GM18511 (cell line): Measurements from ENCODE around the gene ARHGAP28.

ENCODE experiments used
- ATAC-seq: cut with Tn5 transposase; IDR thresholded peaks from one replicate; pipeline ENCODE4 v1.9.1; 2021; ENCODE audit warnings: mild to moderate bottlenecking, moderate library complexity; ENCODE audit not compliant: unreplicated experiment

The ARHGAP28 gene

GRCh38 chr18:6866552-6867085 lies 137.1 kb downstream of the ARHGAP28 start:
- no peak for ATAC-seq

- ATAC-seq = no peak
Measured at GRCh38 chr18:6868033-6868432, 138.5 kb downstream of the ARHGAP28 start.

DNA sequence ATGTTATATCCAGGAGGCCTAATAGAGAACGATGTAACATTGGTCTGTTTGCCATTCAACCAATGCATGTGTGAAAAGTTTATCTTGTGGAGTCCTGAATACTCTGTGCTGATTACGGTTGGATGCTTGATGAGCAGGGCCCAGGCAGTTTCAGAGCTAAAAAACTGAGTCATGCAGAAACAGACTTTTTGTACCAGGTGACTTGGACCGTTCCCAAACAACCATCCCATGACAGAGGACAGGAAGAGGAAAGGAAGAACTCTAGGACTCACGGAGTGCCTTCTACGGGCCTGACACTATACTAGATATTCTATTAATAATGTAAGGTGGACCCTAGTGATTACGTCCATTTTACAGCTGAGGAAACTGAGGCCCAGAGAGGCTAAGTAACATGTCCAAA lies 142.1 kb downstream of the ARHGAP28 start:
- ATAC-seq = no peak

DNA sequence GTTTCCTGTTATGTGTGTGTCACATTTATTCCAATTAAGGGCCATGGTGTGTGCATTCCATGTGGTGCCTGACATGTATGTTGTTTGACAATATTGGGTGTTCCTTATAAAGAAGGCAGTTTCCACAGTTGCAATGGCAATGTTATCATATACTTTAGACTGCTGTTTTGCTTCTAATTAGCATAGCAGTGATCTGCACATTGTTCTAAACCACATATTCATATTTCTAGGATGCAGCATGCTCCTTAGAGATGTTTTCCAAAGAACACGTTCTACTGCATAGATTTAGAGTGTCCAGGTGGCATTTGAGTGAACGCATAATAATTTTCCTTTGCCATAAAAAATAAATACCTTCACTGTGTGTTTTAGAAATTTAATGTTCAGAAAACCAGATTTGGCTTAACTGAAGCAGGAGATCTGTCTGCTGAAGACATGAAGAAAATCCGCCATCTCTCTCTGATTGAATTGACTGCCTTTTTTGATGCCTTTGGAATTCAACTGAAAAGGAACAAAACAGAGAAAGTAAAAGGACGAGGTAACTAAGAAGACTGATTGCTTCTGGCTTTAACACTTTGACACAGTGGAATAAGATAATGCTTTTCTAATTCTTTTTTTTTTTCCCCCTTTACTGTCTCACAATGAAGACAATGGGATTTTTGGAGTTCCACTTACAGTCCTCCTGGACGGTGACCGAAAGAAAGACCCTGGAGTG lies 143.7 kb downstream of the ARHGAP28 start:
- no peak for ATAC-seq

- ATAC-seq = no peak
Measured at GRCh38 chr18:6874315-6874714, 144.8 kb downstream of the ARHGAP28 start.

GRCh38 chr18:6875749-6876148 lies 146.2 kb downstream of the ARHGAP28 start:
- ATAC-seq = no peak

- no peak for ATAC-seq
Measured at GRCh38 chr18:6876641-6877041, 147.1 kb downstream of the ARHGAP28 start.

- ATAC-seq = no peak
Measured at GRCh38 chr18:6877288-6877687, 147.8 kb downstream of the ARHGAP28 start.

GRCh38 chr18:6878556-6879297 lies 149.2 kb downstream of the ARHGAP28 start:
- no peak for ATAC-seq

- ATAC-seq = no peak
Measured at GRCh38 chr18:6879508-6880195, 150.1 kb downstream of the ARHGAP28 start.

DNA sequence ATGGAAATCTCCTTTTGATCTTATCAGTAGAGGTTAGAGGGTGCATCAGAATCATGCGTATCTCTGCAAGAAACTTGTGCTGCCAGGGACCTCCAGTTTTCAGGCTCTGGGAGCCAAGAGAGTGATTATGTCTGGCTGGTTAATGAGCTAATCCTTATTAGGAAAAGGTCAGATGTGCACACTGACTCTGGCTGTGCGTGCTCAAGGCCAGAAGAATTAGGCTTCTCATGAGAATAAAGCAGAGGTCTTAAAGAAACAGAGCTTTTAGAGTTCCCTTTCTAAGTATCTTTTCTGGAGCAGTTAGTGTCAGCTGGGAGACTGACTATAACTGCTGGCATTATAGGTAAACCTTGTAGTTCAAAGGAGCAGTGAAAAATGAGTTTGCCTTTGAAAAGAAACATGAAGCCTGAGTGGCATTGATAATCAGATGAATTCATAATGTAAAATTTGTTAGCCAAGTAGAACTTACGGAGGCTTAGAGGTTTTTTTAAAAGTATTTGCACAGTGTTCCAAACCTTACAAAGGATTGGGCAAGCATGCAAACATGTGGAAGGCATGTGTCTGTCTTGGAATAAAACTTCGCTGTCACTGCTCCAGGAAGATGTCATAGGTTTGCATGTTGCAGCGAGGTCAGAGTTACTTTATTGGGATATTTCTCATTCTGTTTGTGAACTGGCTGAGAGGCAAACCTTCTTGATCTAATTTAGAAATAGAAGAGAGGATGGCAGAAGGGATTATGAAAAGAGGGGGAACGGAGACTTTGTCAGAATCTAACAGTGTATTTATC lies 151.7 kb downstream of the ARHGAP28 start:
- no peak for ATAC-seq

DNA sequence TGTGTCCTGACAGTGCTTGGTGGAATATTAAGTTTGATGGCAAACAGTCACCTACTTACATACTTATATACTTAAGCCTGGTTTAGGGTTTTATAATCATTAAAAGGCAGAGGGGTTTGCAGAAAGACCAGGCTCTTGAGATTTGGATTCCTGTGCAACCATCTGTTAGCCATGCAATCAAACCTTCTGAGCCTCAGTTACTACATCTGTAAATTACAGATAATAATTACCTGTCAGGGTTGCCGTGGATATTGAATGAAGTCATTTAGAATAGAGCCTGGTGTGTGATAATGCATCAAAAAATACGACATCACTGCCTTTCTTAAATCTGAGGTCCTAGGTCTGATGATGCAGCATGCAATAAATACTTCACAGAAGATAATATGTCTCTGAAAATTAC lies 152.9 kb downstream of the ARHGAP28 start:
- ATAC-seq = no peak

DNA sequence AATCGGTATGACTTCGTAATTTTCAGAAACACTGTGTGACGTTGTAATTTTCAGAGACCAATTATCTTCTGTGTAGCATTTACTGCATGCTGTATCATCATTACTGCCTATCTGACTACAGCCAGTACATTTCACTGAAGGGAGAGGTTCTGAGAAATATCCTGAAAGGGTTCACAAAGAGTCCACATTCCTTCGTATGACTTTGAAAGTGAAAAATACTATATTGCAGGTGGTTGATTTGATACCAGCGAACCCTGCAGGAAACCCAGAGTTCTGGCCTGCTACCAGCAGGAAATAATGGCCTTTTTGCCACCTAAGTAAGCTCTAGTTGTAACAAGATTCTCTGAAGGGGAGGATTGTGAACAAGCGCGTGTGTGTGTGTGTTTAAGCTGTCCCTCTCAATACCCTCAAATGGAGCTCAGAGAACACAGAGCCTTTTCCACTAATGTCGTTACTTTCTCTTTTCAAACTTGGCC lies 155.5 kb downstream of the ARHGAP28 start:
- ATAC-seq = no peak

DNA sequence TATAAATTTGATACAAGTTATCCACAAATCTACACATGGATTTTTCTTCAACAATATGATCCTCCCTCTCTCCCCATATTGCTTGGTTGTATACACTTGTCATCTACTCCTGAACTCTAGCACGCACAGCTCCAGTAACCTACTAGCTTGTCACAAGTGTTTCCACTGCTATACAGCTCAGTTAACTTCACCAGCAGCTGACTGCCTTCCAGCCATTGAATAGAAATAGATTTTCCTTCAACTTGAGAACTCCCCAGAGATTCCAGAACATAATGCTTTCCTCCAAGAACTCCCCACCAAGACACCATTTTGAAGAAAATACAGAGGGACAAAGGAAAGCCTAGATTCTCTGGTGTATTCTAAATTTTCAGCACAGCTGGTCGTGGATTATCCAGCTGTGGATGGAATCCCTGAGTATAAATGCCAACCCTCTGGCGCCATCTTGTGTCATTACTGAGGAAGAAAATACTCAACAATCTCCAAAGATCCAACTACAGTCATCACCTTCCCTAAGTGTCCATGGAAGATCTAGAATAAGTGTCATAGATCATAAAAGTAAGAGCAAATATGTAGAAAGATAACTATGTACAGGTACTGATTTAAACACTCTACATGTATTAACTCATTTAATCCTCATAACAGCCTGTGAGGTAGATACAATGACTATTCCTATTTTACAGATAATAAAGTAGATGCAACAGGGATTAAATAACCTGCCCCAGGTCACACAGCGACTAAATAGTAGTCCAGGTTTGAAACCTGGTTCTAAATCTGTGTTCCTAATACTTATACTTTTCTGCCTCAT lies 156.7 kb downstream of the ARHGAP28 start:
- no peak for ATAC-seq

DNA sequence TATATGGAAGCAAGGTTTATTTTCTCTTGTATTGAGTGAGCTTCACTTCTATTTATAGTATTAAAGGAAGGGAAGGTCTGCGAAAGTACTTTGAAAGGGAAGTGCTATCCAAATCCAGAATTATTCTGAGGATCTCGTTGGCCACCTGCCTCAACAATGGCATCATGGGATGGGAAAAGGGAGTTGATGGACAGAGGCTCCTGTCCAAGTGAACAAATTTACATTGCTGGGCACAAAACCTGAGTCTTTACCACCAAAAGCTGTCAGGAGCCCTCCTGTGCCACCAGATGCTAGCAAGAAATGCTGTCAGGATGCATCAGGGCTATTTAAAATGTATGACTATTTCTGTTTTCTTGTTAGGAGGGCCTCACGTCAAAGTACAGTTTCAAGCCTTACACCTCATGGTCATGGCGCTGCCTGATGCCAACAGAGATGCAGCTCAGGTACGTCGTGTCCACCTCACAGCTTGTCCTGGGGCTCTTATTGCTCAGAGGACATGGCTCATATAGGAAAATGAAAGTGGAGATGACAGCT lies 157.3 kb downstream of the ARHGAP28 start:
- ATAC-seq = no peak

DNA sequence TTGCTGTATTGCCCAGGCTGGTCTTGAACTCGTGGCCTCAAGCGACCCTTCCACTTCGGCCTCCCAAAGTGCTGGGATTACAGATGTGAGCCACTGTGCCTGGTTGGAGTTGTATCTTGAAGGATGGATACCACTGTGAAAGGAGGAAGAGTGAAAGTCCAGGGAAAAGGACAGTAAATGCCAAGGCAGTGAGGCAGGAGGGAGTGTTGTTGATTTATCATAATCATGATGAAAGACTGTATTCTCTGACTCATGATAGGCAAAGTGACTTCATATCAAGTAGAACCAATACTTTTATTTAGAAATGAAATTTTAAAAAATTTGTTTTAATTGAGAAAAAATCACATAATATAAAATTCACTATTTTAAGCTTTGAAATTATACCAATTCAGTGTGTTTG lies 162.3 kb downstream of the ARHGAP28 start:
- ATAC-seq = no peak

- ATAC-seq = no peak
Measured at GRCh38 chr18:6901286-6901926, 171.9 kb downstream of the ARHGAP28 start.

DNA sequence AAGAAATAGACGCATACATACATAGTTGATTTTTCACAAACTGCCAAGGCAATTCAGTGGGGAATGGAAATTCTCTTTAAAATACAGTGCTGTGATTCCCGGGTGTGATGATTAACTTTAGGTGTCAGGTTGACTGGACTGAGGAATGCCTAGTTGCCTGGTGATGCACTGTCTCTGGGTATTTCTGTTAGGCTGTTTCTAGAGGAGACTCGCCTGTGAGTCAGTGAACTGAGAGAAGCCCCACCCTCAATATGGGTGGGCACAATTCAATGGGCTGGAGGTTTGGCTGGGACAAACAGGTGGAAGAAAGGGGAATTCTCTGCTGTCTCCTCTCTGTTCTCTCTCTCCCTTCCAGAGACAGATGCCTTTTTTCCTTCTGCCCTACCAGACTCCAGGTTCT lies 187.6 kb downstream of the ARHGAP28 start:
- no peak for ATAC-seq
